Left kidney (tissue), 8 donors: ENCODE measurements around the gene SLC25A53. TPM values are rescaled to one million over a fixed set of nuclear protein-coding genes. Genes with fewer than 3 reads are reported as not detected.
A peak's percentile ranks its signal among the peaks of the same experiment; 100 is the strongest.

Source experiments
- DNase-seq: peaks from one replicate; pipeline ENCODE4 v3.0.0-alpha.2; 2013
- long read RNA-seq, 8 donors: transcript quantifications; one replicate each; lab custom pipeline, GENCODE V29; 2026
- polyA plus RNA-seq: library from polyadenylated mRNA; unstranded; fragments of 120-200 nt; gene quantifications from one replicate; pipeline ENCODE4 v1.2.1, GENCODE V29; 2013; ENCODE audit not compliant: insufficient read length

The SLC25A53 gene, protein sequence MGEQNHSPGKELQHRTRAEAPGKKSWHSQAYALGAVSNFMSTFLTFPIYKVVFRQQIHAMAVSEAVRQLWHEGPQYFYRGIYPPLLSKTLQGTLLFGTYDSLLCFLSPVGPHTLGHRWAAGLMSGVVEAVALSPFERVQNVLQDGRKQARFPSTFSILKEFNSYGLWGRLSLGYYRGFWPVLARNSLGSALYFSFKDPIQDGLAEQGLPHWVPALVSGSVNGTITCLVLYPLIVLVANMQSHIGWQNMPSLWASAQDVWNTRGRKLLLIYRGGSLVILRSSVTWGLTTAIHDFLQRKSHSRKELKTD
- 15.3 TPM for polyA plus RNA-seq
- long read RNA-seq, donor 1, transcript SLC25A53-201 (2 exons, 731 nt) = major isoform, 11 of 11 reads
- long read RNA-seq, donor 1, partial matches to known transcripts = 0 of 11 reads
- long read RNA-seq, donor 1, other reads (novel, unspliced or antisense) = 0 of 11 reads
- long read RNA-seq, donor 2, transcript SLC25A53-201 (2 exons, 731 nt) = major isoform, 11 of 11 reads
- long read RNA-seq, donor 2, partial matches to known transcripts = 0 of 11 reads
- long read RNA-seq, donor 2, other reads (novel, unspliced or antisense) = 0 of 11 reads
- long read RNA-seq, donor 3, partial matches to known transcripts = 0 of 3 reads
- long read RNA-seq, donor 3, other reads (novel, unspliced or antisense) = 0 of 3 reads
- long read RNA-seq, donor 4, partial matches to known transcripts = 0 of 2 reads
- long read RNA-seq, donor 4, other reads (novel, unspliced or antisense) = 0 of 2 reads
- long read RNA-seq, donor 5, transcript SLC25A53-201 (2 exons, 731 nt) = major isoform, 5 of 5 reads
- long read RNA-seq, donor 5, partial matches to known transcripts = 0 of 5 reads
- long read RNA-seq, donor 5, other reads (novel, unspliced or antisense) = 0 of 5 reads
- long read RNA-seq, donor 6, transcript SLC25A53-201 (2 exons, 731 nt) = major isoform, 5 of 5 reads
- long read RNA-seq, donor 6, partial matches to known transcripts = 0 of 5 reads
- long read RNA-seq, donor 6, other reads (novel, unspliced or antisense) = 0 of 5 reads
- long read RNA-seq, donor 7, transcript SLC25A53-201 (2 exons, 731 nt) = major isoform, 8 of 8 reads
- long read RNA-seq, donor 7, partial matches to known transcripts = 0 of 8 reads
- long read RNA-seq, donor 7, other reads (novel, unspliced or antisense) = 0 of 8 reads
- long read RNA-seq, donor 8, partial matches to known transcripts = 0 of 2 reads
- long read RNA-seq, donor 8, other reads (novel, unspliced or antisense) = 0 of 2 reads

DNA sequence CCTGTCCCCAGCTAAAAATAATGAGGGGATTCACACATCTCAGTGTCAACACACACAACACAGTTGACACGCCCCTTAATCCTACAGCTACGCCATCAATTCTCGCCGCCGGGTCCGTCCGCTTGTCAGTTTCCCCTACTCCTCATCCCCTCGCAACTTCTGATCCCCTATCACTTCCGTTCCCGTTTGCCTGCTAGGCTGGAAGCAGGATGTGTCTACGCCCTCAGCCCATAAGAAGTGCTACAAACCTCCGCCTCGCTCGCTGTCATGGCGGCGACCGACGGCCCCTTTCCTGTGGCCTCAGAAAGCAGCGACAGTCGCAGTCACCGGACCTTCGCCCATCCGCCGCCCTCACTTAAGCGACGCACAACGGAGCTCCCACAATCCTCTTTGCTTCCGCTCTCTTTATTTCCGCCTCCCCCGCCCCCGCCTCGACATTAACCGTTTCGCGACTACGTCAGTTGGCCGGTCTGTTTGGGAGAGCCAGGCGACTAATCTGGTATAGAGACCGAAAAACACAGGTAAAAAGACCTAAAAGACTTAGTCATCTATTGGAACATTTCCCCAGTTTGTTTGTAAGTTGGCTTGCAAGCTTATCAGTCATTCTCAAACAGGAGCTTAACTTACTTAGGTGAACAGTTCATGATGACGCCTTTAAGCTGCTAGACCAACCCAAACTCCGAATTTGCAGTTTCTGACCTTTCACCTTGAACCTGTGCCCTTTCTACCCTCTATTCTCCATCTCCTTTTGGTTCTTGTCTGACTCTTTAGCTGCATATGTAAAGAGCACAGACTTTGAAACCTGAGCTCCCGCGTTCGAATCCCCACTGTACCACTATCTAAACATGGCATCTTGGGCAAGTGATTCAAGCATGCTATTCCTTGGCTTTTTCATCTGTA, at the start of gene SLC25A53:
TSS of gene SLC25A53 (minus strand) at position 380 of the 900 bp plus-strand sequence. CDS start 51,752 bp downstream, outside the sequence.
- DNase-seq = peak; percentile 73

DNA sequence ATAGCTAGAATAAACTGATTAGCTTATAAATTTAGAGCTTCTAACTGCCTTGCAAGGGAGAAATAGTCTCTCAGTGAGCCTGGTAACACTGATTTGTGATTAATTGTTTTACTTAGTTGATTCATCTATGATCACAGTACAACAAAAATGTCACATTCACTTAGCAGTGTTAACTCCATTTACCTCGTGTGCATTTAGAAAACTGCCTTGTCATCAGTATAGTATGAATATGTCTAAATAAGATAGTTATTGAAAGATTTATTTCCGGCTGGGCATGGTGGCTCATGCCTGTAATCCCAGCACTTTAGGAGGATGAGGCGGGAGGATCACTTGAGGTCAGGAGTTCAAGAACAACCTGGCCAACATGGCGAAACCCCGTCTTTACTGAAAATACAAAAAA, 48.7 kb upstream of the SLC25A53 start:
- DNase-seq = no peak

DNA sequence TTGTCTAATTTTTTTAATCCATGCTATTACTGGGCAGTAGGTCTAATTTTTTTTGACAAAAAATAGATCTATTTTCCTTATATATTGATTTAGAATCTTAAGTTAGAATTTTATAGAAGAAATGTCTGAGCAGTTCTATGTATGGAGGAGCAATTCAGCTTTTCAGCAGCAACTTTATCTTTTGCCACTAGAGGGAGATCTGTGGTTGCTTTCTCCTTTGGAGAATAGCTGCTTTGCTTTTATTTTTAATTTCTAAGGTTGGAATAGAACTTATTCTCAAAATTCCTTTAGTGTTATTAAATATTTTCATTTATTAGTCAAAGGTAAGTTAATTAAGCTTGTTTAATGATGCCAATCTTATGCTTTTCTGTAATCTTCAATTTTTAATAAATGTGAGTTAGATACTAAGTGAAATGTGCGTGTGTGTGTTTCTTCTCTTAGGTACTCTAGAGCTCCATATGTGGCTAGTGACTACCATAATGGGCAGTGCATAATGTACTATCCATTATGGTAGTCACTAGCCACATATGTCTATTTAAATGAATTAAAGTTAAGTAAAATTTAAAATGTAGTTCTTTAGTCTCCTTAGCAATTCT, 38.8 kb upstream of the SLC25A53 start:
- DNase-seq = peak; percentile 25

DNA sequence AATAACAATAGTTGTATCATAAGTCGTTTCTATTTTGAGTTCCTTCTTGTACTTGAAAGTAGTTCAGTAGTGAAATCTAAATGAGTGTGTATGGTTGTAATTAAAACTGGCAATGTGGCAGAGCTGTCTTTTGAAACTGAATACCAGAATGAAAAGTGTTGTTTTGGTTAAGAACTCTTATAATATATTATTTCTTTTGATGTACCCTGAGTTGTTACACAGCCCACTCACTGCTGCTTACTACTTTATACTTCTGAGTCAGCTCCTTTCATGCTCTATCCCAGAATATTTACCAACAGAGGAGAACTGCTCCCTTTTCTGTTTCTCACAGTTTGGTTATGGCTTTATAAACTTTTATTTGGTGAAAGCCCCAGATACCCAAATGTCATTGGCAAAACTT, 38.2 kb upstream of the SLC25A53 start:
- no peak for DNase-seq

DNA sequence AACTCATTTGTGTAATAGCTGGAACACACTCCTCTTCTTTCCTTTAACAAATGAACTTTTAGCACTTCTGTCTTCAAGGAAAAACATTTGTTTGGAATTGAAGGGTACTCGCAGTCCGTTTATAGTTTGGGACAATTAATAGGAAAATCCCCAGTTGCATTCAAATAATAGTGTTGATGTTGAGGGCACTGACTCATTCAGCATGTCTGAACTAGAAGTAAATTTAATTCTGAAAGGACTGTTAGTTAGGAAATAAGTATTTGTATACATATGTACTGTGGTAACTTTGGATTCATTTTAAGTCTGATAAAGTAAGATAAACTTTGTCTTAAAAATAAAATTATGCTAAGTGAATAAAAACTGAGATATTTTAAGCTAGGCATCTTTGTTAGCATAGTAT, 36.7 kb upstream of the SLC25A53 start:
- DNase-seq = no peak

DNA sequence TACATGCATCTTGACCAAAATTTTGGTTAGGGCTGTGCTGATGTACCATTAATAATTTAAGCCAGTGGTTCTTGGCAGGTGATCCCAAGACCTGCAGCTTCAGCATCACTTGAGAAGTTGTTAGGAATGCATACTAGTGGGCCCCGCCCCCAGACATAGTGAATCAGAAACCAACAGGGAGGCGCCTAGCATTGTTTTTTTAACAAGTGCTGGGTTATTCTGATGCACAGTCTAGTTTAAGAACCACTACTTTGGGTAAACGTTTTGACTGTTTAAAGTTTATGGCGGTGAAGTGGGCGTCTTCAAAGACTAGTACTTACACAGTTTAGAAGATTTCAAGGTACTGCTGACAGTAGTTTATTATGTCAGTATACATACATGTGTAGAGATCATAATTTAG, 33.0 kb upstream of the SLC25A53 start:
- DNase-seq = no peak

DNA sequence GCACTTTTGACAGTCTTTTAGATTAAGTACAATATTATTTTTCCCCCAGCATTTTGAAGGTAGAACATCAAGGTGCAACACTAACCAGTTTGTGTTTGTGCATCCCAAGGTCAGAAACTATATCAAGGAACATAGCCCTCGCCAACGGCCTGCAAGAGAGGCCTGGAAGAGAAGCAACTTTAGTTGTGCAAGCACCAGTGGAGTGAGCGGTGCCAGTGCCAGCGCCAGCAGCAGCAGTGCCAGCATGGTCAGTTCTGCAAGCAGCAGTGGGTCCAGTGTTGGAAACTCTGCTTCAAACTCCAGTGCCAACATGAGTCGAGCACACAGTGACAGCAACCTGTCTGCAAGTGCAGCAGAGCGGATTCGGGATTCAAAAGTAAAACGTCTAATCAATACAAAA, 31.1 kb upstream of the SLC25A53 start:
- DNase-seq = no peak

DNA sequence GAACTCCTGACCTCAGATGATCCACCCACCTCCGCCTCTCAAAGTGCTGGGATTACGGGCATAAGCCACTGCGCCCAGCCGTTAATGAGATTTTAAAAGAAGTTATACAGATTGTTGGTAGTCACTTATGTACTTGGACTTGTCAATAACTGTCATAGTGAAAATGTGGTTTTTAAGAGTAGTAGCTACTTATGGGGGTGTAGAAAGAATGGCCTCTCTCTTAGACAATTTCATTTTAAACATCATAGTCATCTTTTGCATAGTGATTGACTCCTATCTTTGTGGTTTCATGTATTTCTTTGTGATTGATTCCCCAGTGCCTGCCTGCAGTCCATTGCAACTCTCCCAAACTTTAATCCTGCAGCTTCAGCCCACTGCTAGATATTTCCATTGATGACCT, 26.9 kb upstream of the SLC25A53 start:
- DNase-seq = no peak

DNA sequence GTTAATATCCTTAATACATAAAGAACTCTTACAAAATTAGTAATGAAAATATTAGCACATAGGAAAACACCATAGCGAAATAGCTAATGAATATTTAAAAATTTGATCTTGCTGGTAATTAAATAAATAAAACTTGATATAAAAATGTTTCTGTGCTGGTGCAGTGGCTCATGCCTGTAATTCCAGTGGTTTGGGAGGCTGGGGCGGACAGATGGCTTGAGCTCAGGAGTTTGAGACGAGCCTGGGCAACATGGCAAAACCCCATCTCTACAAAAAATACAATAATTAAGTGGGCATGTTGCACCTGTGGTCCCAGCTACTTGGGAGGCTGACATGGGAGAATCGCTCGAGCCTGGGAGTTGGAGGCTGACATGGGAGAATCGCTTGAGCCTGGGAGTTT, 17.0 kb upstream of the SLC25A53 start:
- DNase-seq = no peak

DNA sequence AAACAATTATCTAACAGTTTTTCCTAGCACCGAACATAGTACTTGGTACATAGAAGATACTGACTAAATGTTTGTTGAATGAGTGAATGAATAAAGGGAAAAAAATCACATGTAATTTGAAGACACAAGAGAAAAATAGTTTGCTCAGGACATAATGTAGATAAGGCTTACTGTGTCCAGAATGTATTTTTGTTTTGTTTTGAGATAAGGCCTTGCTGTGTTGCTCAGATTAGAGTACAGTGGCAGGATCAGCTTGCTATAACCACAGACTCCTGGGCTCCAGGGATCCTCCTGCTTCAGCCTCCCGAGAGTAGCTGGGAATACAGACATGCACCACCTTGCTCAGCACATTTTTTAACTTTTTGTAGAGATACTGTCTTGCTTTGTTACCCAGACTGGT, 16.0 kb upstream of the SLC25A53 start:
- no peak for DNase-seq

DNA sequence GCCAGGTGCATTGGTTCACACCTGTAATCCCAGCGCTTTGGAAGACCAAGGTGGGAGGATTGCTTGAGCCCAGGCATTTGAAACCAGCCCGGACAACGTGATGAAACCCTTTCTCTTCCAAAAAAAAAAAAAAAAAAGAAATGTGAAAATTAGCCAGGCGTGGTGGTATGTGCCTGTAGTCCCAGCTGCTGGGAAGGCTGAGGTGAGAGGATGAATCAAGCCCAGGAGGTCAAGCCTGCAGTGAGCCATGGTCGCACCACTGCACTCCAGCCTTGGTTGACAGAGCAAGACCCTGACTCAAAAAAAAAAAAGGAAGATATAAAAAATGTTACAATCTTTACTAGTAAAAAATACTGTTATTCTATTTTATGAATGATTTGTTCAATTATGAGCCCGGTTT, 15.3 kb upstream of the SLC25A53 start:
- no peak for DNase-seq

DNA sequence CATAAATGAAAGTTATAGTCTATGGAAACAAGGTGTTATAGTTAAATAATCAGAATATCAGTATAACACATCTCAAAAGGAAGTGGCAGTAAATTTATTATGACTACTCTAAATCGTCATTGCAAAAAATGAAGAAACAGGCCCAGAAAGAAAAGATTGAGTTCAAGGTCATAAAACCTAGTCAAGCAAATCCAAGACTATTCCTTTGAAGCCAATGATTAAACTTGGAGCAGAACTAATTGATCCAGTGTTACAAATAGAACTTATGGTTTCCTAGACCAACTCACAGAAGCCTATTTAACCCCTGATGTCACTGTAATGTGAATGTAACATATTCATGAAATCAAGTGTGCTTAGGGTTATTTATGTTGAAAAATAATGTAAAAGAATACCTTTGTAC, 11.3 kb upstream of the SLC25A53 start:
- DNase-seq = no peak

DNA sequence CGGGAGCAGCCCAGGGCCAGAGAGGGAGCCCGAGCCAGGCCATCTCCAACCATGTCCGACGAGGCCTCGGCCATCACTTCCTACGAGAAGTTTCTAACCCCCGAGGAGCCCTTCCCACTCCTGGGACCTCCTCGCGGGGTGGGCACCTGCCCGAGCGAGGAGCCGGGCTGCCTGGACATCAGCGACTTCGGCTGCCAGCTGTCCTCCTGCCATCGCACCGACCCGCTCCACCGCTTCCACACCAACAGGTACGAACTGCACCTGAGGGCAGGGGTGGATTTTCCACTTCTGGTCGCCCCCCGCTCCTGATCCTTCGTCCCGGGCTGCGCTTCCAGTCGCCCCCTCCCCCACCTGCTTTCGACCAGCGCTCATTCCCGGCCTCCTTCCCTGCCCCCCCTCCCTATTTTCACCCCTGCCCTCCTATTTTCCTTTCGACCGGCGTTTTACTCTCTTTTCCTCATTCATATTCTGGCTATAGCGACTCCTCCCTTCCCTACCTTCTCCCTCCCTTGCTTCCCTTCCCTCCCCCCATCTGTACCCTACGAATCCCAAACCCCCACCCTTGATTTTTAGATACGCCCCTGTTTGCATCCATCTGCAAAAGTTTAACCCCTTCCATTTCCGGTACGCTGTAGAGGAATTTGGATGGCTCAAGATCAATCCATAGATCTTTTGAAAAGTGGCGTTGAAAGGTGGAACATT, 10.1 kb upstream of the SLC25A53 start:
- DNase-seq = peak; percentile 12

DNA sequence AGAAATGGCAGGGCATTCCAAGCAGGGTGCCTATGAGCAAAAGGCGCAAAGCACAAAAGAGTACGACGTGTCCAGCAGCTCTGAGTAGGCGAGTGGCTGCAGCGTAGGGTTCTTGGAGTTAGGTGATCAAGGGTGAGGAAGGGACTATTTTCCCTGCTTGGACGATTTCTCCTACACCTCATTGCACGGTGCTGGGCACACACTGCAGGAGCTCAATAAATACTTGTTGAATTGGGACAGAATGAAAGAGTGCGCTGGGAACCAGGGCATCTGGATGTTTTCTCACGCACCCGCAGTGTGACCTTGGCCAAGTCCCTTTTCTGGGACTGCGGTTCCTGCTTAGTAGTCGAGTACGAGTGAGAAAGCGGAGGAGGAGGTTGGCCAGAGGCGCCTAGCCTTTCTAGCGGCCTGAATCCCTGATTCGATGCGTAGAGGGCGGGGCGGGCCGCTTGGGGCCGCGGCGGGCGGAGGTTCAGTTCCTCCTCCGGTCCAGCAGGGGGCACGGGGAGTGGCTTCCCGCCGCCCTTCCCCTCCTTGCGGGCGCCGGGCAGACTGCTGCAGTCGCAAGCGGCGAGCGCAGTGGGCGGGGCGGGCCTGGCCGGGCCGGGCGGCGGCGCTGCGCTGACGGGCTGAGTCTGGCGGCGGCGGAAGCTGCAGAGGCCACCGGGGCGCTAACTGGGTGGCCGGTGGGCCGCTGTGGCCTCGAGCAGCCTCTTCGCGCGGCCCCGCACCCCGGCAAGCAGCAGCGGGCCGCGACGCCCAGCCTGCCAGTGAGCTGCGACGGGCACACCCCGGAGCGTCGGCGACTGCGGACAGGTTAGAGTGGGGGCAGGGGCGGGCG, 9.3 kb upstream of the SLC25A53 start, which contains the start of gene FAM199X:
TSS of gene FAM199X (plus strand) at position 560 of the 841 bp plus-strand sequence. CDS start 333 bp downstream, outside the sequence.
- peak; percentile 76 for DNase-seq

DNA sequence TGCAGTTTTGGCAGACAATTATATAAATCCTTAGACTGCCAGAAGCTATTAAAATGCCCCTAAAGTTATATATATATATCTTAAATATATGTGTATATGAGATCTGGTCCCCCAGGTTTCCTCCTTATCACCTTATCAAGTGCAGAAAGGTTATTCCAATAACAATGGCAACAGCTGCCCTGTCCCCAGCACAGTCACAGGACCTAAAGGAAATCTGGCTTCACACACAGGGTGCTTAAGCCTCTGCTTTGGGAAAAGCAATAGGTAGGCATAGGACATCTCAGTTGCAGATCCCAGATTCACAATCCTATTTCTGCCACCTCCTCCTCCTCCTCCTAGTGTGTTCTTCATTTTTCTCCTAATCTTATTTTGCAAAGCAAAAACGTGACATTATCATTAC, 5.8 kb downstream of the SLC25A53 start:
- DNase-seq = no peak

DNA sequence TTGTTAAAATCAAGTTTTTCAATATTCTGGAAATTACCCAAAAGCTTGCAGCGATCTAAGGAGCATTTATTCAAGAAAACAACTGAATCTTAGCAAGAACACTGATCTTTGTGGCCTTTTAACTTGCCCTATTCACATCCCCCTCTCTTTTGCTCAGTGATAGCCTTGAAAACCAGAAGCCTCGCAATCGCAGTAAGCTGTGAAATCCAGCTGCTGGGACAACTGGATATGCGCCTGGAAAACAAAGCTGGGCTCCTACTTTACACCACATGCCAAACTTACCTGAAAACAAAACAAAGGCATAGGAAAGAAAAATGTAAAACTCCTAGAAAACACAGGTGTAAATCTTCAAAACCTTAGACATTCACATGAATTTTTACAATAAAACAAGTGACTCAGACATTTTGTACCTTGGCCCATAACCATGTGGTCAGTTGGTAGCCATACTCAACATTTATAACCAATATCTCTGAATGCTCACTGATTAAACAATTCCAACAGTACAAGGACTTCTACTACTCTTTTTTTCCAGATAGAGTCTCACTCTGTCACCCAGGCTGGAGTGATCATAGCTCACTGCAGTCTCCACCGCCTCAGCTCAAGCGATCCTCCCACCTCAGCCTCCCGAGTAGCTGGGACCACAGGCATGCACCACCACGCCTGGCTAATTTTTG, 15.6 kb downstream of the SLC25A53 start:
- DNase-seq = no peak

DNA sequence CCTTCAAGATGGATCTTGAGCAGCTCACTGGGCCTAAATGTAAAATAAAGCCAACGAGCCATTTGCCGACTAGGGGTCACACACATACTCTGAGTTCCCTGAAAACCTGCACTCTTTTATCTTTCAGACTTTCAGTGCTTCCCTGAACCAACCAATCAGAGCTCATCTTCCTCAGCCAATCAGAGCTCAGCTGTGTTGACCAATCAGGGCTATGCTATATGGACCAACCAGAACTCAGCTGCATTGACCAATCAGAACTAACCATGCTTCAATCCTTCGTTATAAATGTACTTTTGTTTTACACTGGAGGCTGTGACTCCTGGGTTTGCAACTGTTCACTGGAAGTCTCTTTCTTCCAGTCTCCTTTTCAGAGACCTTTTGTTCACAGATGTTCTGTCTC, 19.3 kb downstream of the SLC25A53 start:
- no peak for DNase-seq

DNA sequence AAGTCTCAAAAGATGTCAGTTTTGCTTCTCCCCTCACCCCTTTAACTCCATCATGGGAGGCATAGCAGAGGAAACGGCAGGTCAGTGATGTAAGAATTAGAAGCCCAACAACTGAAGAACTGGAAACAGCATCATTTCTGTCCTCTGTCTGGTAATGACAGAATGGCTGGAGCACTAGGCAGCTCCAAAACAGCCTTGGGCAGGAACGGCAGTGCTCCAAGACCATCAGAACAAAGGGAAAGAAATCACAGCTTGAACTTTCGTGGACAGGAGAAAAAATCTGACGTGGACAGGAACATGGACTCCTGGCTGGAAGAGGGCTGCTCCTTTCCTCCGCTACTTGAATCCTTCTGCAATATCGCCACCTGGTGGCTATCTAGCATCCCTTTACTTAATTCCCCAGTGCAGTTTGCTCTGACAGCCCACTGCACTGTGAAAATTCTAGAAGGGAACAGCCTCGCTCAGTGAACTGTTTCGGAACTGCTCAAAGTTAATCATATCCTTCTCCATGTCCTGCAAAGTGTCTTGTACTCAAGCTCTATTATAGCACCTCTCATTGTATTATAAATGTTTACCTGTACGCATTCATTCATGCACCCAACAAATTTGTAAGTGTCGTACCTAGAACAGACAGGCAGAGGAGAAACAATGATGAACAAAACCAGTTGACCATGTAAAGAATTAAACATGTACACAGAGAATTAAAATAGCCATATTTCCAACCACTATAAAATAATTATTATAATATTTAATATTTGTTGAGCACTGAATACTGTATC, 20.4 kb downstream of the SLC25A53 start:
- peak; percentile 87 for DNase-seq
